Upper lobe of right lung (tissue), 1 donor: Measurements from ENCODE around the gene ACTG2. TPM values are rescaled to one million over a fixed set of nuclear protein-coding genes. Genes with fewer than 3 reads are reported as not detected.
"Not testable (repeated sequence)": the region's sequence is repeated elsewhere in the genome, so short reads cannot be mapped to it uniquely, and the experiment has no call there.

ENCODE experiments used
- ATAC-seq: fragments of 200-7000 bp; cut with Tn5 transposase; one replicate; pipeline ENCODE4 v1.9.1; 2020; ENCODE audit warnings: mild to moderate bottlenecking, moderate library complexity
- DNase-seq: peaks from one replicate; pipeline ENCODE4 v3.0.0-alpha.2; 2020
- H3K27ac ChIP-seq: fragments of 200-600 bp; one replicate; pipeline ENCODE4 v1.8.0; 2022
- H3K27me3 ChIP-seq: fragments of 200-600 bp; one replicate; pipeline ENCODE4 v1.8.0; 2022; ENCODE audit warnings: mild to moderate bottlenecking
- H3K36me3 ChIP-seq: fragments of 200-600 bp; one replicate; pipeline ENCODE4 v1.8.0; 2022
- H3K4me1 ChIP-seq: fragments of 200-600 bp; one replicate; pipeline ENCODE4 v1.8.0; 2022
- H3K4me3 ChIP-seq: fragments of 200-600 bp; one replicate; pipeline ENCODE4 v1.8.0; 2022; ENCODE audit warnings: mild to moderate bottlenecking
- H3K9me3 ChIP-seq: fragments of 200-600 bp; one replicate; pipeline ENCODE4 v1.8.0; 2022
- CTCF ChIP-seq: fragments of 200-600 bp; IDR thresholded peaks from one replicate; pipeline ENCODE4 v1.8.0; 2022; ENCODE audit warnings: antibody characterized with exemption
- intact Hi-C: fragments of 100-400 bp; cut with DNase I; formaldehyde crosslinking; loops from one replicate; pipeline ENCODE4 v1.11.0; 2022
- total RNA-seq: library from RNA; stranded (reverse); fragmentation: NEBNext Ultra II Directional; extraction: Animal tissue kit (Norgen Biotek cat#: 25700); gene quantifications from one replicate; pipeline ENCODE4 v1.2.1, GENCODE V29; 2021
- donor health status: DM: no; HTN: yes; CAD: no; lungs with severe emphysema.

ACTG2 gene
- total RNA-seq, 1 donor from 2014 or later, result 37.9 TPM

DNA sequence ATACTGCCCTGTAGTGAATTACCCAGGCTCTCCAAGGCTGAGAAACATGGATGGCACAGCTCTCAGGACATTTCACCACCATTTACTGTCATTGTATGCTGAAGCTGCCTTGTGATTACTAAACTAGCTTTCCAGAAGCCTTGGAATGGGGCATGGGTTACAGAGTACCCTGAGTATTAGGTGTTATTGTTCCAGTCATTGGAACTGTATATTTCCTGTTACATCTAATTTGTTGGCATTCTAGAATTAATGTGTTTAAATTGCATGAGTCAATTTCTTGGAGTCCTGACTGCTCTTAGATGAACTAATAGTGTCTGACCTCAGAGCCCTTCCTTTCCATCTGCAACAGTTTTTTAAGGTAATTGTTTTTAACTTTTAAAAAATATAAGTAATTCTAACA, 42.8 kb downstream of the ACTG2 start:
- Histone ChIP-seq H3K36me3 (peaks cover 18% of the 10 kb centered on the region), H3K4me1 (peaks cover 3% of the 10 kb centered on the region), H3K4me3 (no peak overlapping the region), H3K27me3 (no peaks in the 10 kb centered on the region), H3K27ac (no peak overlapping the region), H3K9me3 (no peaks in the 10 kb centered on the region)
- intact Hi-C loops, result no loop called here
- ATAC-seq (no peak), DNase-seq (no peak)
- no peak for TF ChIP-seq CTCF

- intact Hi-C loops, result no loop called here
- Histone ChIP-seq H3K27me3 (no peaks in the 10 kb centered on the region), H3K4me1 (no peaks in the 10 kb centered on the region), H3K4me3 (no peak overlapping the region), H3K9me3 (no peaks in the 10 kb centered on the region), H3K27ac (no peak overlapping the region), H3K36me3 (peaks cover 26% of the 10 kb centered on the region)
- DNase-seq (no peak), ATAC-seq (peak; percentile 13)
- TF ChIP-seq CTCF, result no peak
Observed at GRCh38 chr2:73937103-73937885, 44.5 kb downstream of the ACTG2 start.

GRCh38 chr2:73937899-73938298, 45.1 kb downstream of the ACTG2 start:
- H3K36me3 ChIP-seq, result peaks cover 27% of the 10 kb centered on the region
- no peak for TF ChIP-seq CTCF
- H3K27ac ChIP-seq, result no peak overlapping the region
- ATAC-seq (no peak), DNase-seq (no peak)
- H3K4me1 ChIP-seq, result no peaks in the 10 kb centered on the region
- no peak overlapping the region for H3K4me3 ChIP-seq
- intact Hi-C loops, result no loop called here
- H3K9me3 ChIP-seq, result no peaks in the 10 kb centered on the region
- H3K27me3 ChIP-seq, result no peaks in the 10 kb centered on the region

DNA sequence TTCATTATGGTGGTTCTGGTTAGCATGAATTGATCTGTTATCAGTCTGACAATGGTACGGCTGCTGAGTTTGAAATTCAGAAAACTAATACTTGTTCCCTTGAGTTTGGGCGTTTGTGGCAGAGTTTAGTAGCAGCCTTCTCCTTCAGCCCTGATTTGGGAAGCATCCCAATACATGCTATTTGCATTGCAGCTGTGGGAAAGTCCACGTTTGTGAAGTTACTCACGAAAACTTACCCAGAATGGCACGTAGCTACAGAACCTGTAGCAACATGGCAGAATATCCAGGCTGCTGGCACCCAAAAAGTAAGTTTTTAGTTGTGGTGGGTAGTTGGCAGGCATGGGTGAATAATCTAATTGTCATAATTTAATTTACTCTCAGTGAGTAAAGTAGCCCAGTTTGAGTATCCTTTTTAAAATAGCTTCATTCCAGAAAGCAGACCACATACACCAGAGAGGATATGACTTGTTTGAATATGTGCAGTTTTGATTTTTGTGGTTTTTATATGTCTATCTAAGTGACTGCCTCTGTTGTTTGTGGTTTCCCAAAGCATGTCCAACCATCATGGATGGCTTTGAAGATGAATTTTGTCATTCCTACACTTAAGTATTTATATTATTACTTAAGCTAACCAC, 46.0 kb downstream of the ACTG2 start:
- H3K4me3 ChIP-seq, result no peak overlapping the region
- no peak for TF ChIP-seq CTCF
- no peaks in the 10 kb centered on the region for H3K4me1 ChIP-seq
- H3K27ac ChIP-seq, result no peak overlapping the region
- ATAC-seq (no peak), DNase-seq (no peak)
- intact Hi-C loops, result no loop called here
- no peaks in the 10 kb centered on the region for H3K27me3 ChIP-seq
- H3K9me3 ChIP-seq, result no peaks in the 10 kb centered on the region
- peaks cover 26% of the 10 kb centered on the region for H3K36me3 ChIP-seq

DNA sequence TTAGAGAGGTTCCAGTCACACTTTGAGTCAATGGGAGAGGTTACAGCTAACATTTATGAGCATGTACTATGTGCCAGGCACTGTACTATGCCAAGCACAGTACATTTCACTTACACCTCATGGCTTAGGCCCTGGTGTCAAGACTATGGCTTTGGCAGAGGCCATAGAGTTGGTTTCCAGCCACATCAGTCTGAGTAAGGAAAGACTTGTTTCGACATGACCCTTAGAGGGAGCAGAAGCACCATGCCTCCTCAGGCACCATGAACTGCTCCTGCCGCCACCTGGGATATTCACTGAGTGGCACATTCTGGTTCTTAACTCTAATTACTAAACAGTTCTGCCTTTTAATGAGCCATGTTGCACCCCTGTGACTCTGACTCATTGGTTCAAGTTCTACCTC, 46.6 kb downstream of the ACTG2 start:
- intact Hi-C loops, result no loop called here
- peak; percentile 96 for ATAC-seq
- H3K36me3 ChIP-seq, result peaks cover 30% of the 10 kb centered on the region

GRCh38 chr2:73940066-73940465, 47.3 kb downstream of the ACTG2 start:
- DNase-seq, ATAC-seq, H3K9me3 ChIP-seq, H3K27me3 ChIP-seq, H3K4me3 ChIP-seq, H3K4me1 ChIP-seq, intact Hi-C loops, H3K27ac ChIP-seq: not testable (repeated sequence)
- H3K36me3 ChIP-seq, result peaks cover 29% of the 10 kb centered on the region

More for the DNA sequence above, 46.6 kb downstream of the ACTG2 start:
- no peak overlapping the region for H3K4me3 ChIP-seq
- no peaks in the 10 kb centered on the region for H3K9me3 ChIP-seq
- no peaks in the 10 kb centered on the region for H3K4me1 ChIP-seq
- H3K27me3 ChIP-seq, result no peaks in the 10 kb centered on the region
- DNase-seq, result peak; percentile 66
- TF ChIP-seq CTCF, result peak; percentile 27
- H3K27ac ChIP-seq, result no peak overlapping the region
